Transverse colon (tissue), 4 donors: ENCODE data around the gene CSNK2A1. TPM values are rescaled to one million over a fixed set of nuclear protein-coding genes. Genes with fewer than 3 reads are reported as not detected.

Experiments used
- DNase-seq: peaks from one replicate; pipeline ENCODE4 v3.0.0-alpha.2; 2019
- H3K27ac ChIP-seq, 4 donors: fragments of 200-600 bp; sonication (generic); 2 replicates each; pipeline ENCODE4 v1.5.1; 2016 to 2018; ENCODE audit warnings: inconsistent platforms in 4 of 4
- H3K27me3 ChIP-seq: fragments of 200-600 bp; sonication (generic); 2 replicates; pipeline ENCODE4 v1.5.1; 2017; ENCODE audit warnings: inconsistent platforms
- H3K36me3 ChIP-seq, 4 donors: fragments of 200-600 bp; sonication (generic); 2 replicates each; pipeline ENCODE4 v1.5.1; 2017 to 2019; ENCODE audit warnings: inconsistent platforms in 4 of 4
- H3K4me1 ChIP-seq, 4 donors: fragments of 200-600 bp; sonication (generic); 2 replicates each; pipeline ENCODE4 v1.5.1; 2017 to 2020; ENCODE audit warnings: inconsistent platforms in 4 of 4
- H3K4me3 ChIP-seq, 4 donors: fragments of 200-600 bp; sonication (generic); 1 replicate in 1 of 4; 2 replicates in 3 of 4; pipeline versions ENCODE4 v1.5.1 to v1.6.1; 2017 to 2019; ENCODE audit warnings: inconsistent platforms in 4 of 4
- H3K9me3 ChIP-seq, 2 donors: fragments of 200-600 bp; sonication (generic); 2 replicates each; pipeline ENCODE4 v1.5.1; 2017 to 2019; ENCODE audit warnings: inconsistent platforms in 2 of 2
- CTCF ChIP-seq, 5 experiments: fragments of 200-600 bp in 3 of 5; fragments of 450-650 bp in 2 of 5; sonication (generic) in 3 of 5; IDR thresholded peaks; 1 replicate in 2 of 5; 2 replicates in 3 of 5; pipeline ENCODE4 v1.5.1; 2016 to 2017; ENCODE audit warnings: antibody characterized with exemption in 5 of 5, inconsistent platforms in 3 of 5, mild to moderate bottlenecking in 2 of 5, moderate library complexity in 1 of 5
- EP300 ChIP-seq: sonication (generic); formaldehyde crosslinking; IDR thresholded peaks from one replicate; pipeline ENCODE4 v1.6.1; 2017; ENCODE audit warnings: antibody characterized with exemption, low read depth
- POLR2A ChIP-seq: fragments of 450-650 bp; IDR thresholded peaks from one replicate; pipeline ENCODE4 v1.6.1; 2016; ENCODE audit warnings: antibody characterized with exemption, mild to moderate bottlenecking, moderate library complexity
- POLR2AphosphoS5 ChIP-seq, 3 donors: sonication (generic); formaldehyde crosslinking; IDR thresholded peaks; one replicate each; pipeline ENCODE4 v1.6.1; 2016; ENCODE audit warnings: antibody characterized with exemption in 3 of 3
- WGBS, 2 donors: methylation state at CpG; one replicate each; pipeline ENCODE4 v1.1.5; 2018; ENCODE audit warnings: low coverage in 1 of 2; 5-methylcytosine and 5-hydroxymethylcytosine counted together
- in situ Hi-C, 4 donors: fragments of 200-750 bp; cut with MboI; loops; one replicate each; pipeline versions ENCODE4 v1.15.0 to v1.15.1; 2017; ENCODE audit warnings: low sequenced_read_pairs in 3 of 4, low pct_ligation_motif_present in 1 of 4, low pct_unique_long_range_greater_than_20kb in 1 of 4
- intact Hi-C: fragments of 100-400 bp; cut with DNase I; formaldehyde crosslinking; loops from one replicate; pipeline ENCODE4 v1.15.1; 2023; ENCODE audit warnings: low total_unique reads
- total RNA-seq, 4 donors: library from RNA; depleted of rRNA; stranded (reverse); fragments of >200 nt; gene quantifications; one replicate each; pipeline ENCODE4 v1.1.0, GENCODE V29; 2016

The CSNK2A1 gene
- total RNA-seq, 4 donors from 2014 or later: 76.7 to 100 (median 82.6) TPM

- peak; percentile 64 for DNase-seq
- H3K9me3 ChIP-seq: no peaks in the 10 kb centered on the region
- no peaks in the 10 kb centered on the region for H3K36me3 ChIP-seq
- H3K4me1 ChIP-seq: no peaks in the 10 kb centered on the region
- H3K27ac ChIP-seq: no peak overlapping the region
- no peak overlapping the region for H3K4me3 ChIP-seq
- H3K27me3 ChIP-seq: peaks cover 42% of the 10 kb centered on the region
- in situ Hi-C loops (loop anchor here (10.0 to 25.0 kb wide), 4 partner anchors 83 to 176 kb away; partner anchors contain the start of gene SRXN1 (in 1 of the 4)), intact Hi-C loops (loop anchor here (2.0 kb wide), 1 partner anchor 175 kb away; no protein-coding TSS in a partner anchor)
- no peak for TF ChIP-seq EP300
- TF ChIP-seq CTCF (IDR thresholded peaks at IDR 0.05): peak; percentile 95 to 99 (median 96)
- WGBS, 2 donors: 23 to 33% methylated on average over 8 to 12 of the region's 12 CpGs
These were observed 18.0 kb upstream of the CSNK2A1 start for GRCh38 chr20:561437-562231.

GRCh38 chr20:560680-561079 lies 17.1 kb upstream of the CSNK2A1 start:
- in situ Hi-C loops: loop anchor here (10.0 to 25.0 kb wide), 4 partner anchors 84 to 177 kb away; partner anchors contain the start of gene SRXN1 (in 1 of the 4)
- Histone ChIP-seq H3K36me3 (no peaks in the 10 kb centered on the region), H3K27ac (no peak overlapping the region), H3K27me3 (peaks cover 38% of the 10 kb centered on the region), H3K4me3 (no peak overlapping the region), H3K4me1 (no peaks in the 10 kb centered on the region), H3K9me3 (no peaks in the 10 kb centered on the region)
- intact Hi-C loops: loop anchor here (2.0 kb wide), 1 partner anchor 176 kb away; no protein-coding TSS in a partner anchor
- WGBS, 2 donors: 46 to 80% methylated on average over 1 to 2 of the region's 2 CpGs
- DNase-seq: no peak
- TF ChIP-seq EP300 (no peak), POLR2AphosphoS5 (IDR thresholded peaks at IDR 0.05) (no peak), POLR2A (no peak)

- WGBS, 2 donors: 85% methylated on average over 3 of the region's 3 CpGs; no CpG with 5 or more reads in 1 of the 2 donors
- H3K9me3 ChIP-seq: no peaks in the 10 kb centered on the region
- intact Hi-C loops: no loop called here
- H3K36me3 ChIP-seq: no peaks in the 10 kb centered on the region
- peaks cover 50% of the 10 kb centered on the region for H3K27me3 ChIP-seq
- no peak overlapping the region for H3K27ac ChIP-seq
- H3K4me1 ChIP-seq: no peaks in the 10 kb centered on the region
- TF ChIP-seq POLR2A: no peak
- H3K4me3 ChIP-seq: no peak overlapping the region
- in situ Hi-C loops: loop anchor here in 3 of 4 donors (10.0 to 25.0 kb wide), 3 partner anchors 87 to 179 kb away; no protein-coding TSS in a partner anchor
- no peak for DNase-seq
These were observed 14.5 kb upstream of the CSNK2A1 start for GRCh38 chr20:558117-558516.

- Histone ChIP-seq H3K4me1 (no peaks in the 10 kb centered on the region), H3K9me3 (no peaks in the 10 kb centered on the region), H3K27ac (no peak overlapping the region), H3K27me3 (peaks cover 54% of the 10 kb centered on the region), H3K4me3 (no peak overlapping the region), H3K36me3 (no peaks in the 10 kb centered on the region)
- TF ChIP-seq POLR2A: no peak
- TF ChIP-seq POLR2AphosphoS5 (IDR thresholded peaks at IDR 0.05): no peak
- no peak for TF ChIP-seq CTCF (IDR thresholded peaks at IDR 0.05)
- TF ChIP-seq EP300: no peak
- in situ Hi-C loops: loop anchor here in 3 of 4 donors (10.0 to 25.0 kb wide), 3 partner anchors 88 to 180 kb away; no protein-coding TSS in a partner anchor
- 95 to 100% methylated on average over 1 to 2 of the region's 2 CpGs for WGBS, 2 donors
- intact Hi-C loops: no loop called here
- DNase-seq: no peak
These were observed 13.4 kb upstream of the CSNK2A1 start for GRCh38 chr20:556984-557383.

GRCh38 chr20:555976-556385 lies 12.4 kb upstream of the CSNK2A1 start:
- no peaks in the 10 kb centered on the region for H3K36me3 ChIP-seq
- intact Hi-C loops (no loop called here), in situ Hi-C loops (loop anchor here in 3 of 4 donors (10.0 to 25.0 kb wide), 3 partner anchors 89 to 181 kb away; no protein-coding TSS in a partner anchor)
- no peaks in the 10 kb centered on the region for H3K9me3 ChIP-seq
- peaks cover 48% of the 10 kb centered on the region for H3K27me3 ChIP-seq
- 19 to 30% methylated on average over 3 to 6 of the region's 6 CpGs for WGBS, 2 donors
- no peak overlapping the region for H3K27ac ChIP-seq
- H3K4me3 ChIP-seq: no peak overlapping the region
- TF ChIP-seq POLR2AphosphoS5 (IDR thresholded peaks at IDR 0.05) (no peak), EP300 (no peak), POLR2A (no peak), CTCF (IDR thresholded peaks at IDR 0.05) (no peak)
- peak; percentile 25 for DNase-seq
- H3K4me1 ChIP-seq: no peaks in the 10 kb centered on the region
